Measurements from ENCODE around the gene CEACAM7. TPM values are rescaled to one million over a fixed set of nuclear protein-coding genes. Genes with fewer than 3 reads are reported as not detected.

The CEACAM7 gene
- total RNA-seq, 1 experiment from 2014 or later = not detected

- RAD21 ChIA-PET (ENCODE audit: low non-redundant PET in 1 of 2, low total read pairs in 2 of 2, uncharacterized antibody in 2 of 2, unreplicated experiment in 2 of 2) = interaction anchor here in 1 of 2 experiments (0.6 kb wide), 1 partner anchor 40 kb away, joined by 3 read pairs; no protein-coding TSS in a partner anchor
- intact Hi-C loops (cut with micrococcal nuclease) = no loop called here
- Histone ChIP-seq H3K9me2 (ENCODE audit: insufficient read depth) (no peaks in the 10 kb centered on the region), H2AFZ (ENCODE audit: low read depth, low read length, poor library complexity, severe bottlenecking) (no peak overlapping the region), H3K27me3 (ENCODE audit: insufficient read depth, low read length) (peaks cover 76% of the 10 kb centered on the region), H3K36me3 (ENCODE audit: control insufficient read depth in 1 of 2, insufficient read depth in 2 of 2, low read length in 2 of 2) (no peaks in the 10 kb centered on the region), H3K27ac (ENCODE audit: low read depth, low read length) (no peak overlapping the region), H4K20me1 (ENCODE audit: insufficient read depth) (no peaks in the 10 kb centered on the region), H3K4me3 (replicated peaks in 1 of 2; ENCODE audit: low read depth in 1 of 2, low read length in 2 of 2) (no peak overlapping the region), H3K9me3 (ENCODE audit: control insufficient read depth in 1 of 2, insufficient read depth in 1 of 2, low read depth in 1 of 2, low read length in 2 of 2) (no peaks in the 10 kb centered on the region), H3K4me2 (ENCODE audit: low read length) (no peak overlapping the region), H3K9ac (ENCODE audit: low read length) (no peak overlapping the region), H3K4me1 (ENCODE audit: control insufficient read depth in 1 of 2, insufficient read depth in 2 of 2, low read length in 2 of 2) (no peaks in the 10 kb centered on the region), H3K79me2 (ENCODE audit: insufficient read depth, low read length) (no peaks in the 10 kb centered on the region)
- POLR2A ChIA-PET = no interaction called here
- no peak for ATAC-seq
- CTCF ChIA-PET = interaction anchor here (1.4 to 1.6 kb wide), 2 partner anchors 19 to 24 kb away, joined by 3 to 6 read pairs; no protein-coding TSS in a partner anchor
- TF ChIP-seq ZFX (IDR thresholded peaks at IDR 0.05) = no peak
- no peak for DNase-seq (ENCODE audit: low read depth, low spot score)
- no TSS peak for BruUV-seq (replicated peaks)
Observed at GRCh38 chr19:41682437-41682836, 5.6 kb downstream of the CEACAM7 start.

GRCh38 chr19:41671486-41671885 lies 16.6 kb downstream of the CEACAM7 start:
- H3K9me2 ChIP-seq (ENCODE audit: insufficient read depth) = no peaks in the 10 kb centered on the region
- H3K36me3 ChIP-seq (ENCODE audit: control insufficient read depth in 1 of 2, insufficient read depth in 2 of 2, low read length in 2 of 2) = no peaks in the 10 kb centered on the region
- no peaks in the 10 kb centered on the region for H4K20me1 ChIP-seq (ENCODE audit: insufficient read depth)
- peaks cover 59% of the 10 kb centered on the region for H3K27me3 ChIP-seq (ENCODE audit: insufficient read depth, low read length)
- H3K4me2 ChIP-seq (ENCODE audit: low read length) = no peak overlapping the region
- H3K79me2 ChIP-seq (ENCODE audit: insufficient read depth, low read length) = no peaks in the 10 kb centered on the region
- H3K4me1 ChIP-seq (ENCODE audit: control insufficient read depth in 1 of 2, insufficient read depth in 2 of 2, low read length in 2 of 2) = no peaks in the 10 kb centered on the region
- RAD21 ChIA-PET (ENCODE audit: low non-redundant PET in 1 of 2, low total read pairs in 2 of 2, uncharacterized antibody in 2 of 2, unreplicated experiment in 2 of 2) = no interaction called here
- H3K4me3 ChIP-seq (replicated peaks in 1 of 2; ENCODE audit: low read depth in 1 of 2, low read length in 2 of 2) = no peak overlapping the region
- CTCF ChIA-PET = no interaction called here
- H3K27ac ChIP-seq (ENCODE audit: low read depth, low read length) = no peak overlapping the region
- no peak for ATAC-seq
- no peak for DNase-seq (ENCODE audit: low read depth, low spot score)
- POLR2A ChIA-PET = no interaction called here
- no TSS peak for BruUV-seq (replicated peaks)
- no peak overlapping the region for H2AFZ ChIP-seq (ENCODE audit: low read depth, low read length, poor library complexity, severe bottlenecking)
- intact Hi-C loops (cut with micrococcal nuclease) = no loop called here
- TF ChIP-seq EZH2phosphoT487 (IDR thresholded peaks at IDR 0.05; ENCODE audit: borderline replicate concordance) (no peak), ZFX (IDR thresholded peaks at IDR 0.05) (no peak), CEBPB (IDR thresholded peaks at IDR 0.05; ENCODE audit: low read depth) (no peak), RAD21 (IDR thresholded peaks at IDR 0.05; ENCODE audit: low read depth) (no peak), SIN3A (IDR thresholded peaks at IDR 0.05; ENCODE audit: low read depth) (no peak)
- H3K9ac ChIP-seq (ENCODE audit: low read length) = no peak overlapping the region
- no peaks in the 10 kb centered on the region for H3K9me3 ChIP-seq (ENCODE audit: control insufficient read depth in 1 of 2, insufficient read depth in 1 of 2, low read depth in 1 of 2, low read length in 2 of 2)
